ENCODE results near the gene NEU4. TPM values are rescaled to one million over a fixed set of nuclear protein-coding genes. Genes with fewer than 3 reads are reported as not detected.

The NEU4 gene
- total and polyA plus RNA-seq, 8 donors, result 0.17 to 0.55 (median 0.30) TPM; not detected in 1

DNA sequence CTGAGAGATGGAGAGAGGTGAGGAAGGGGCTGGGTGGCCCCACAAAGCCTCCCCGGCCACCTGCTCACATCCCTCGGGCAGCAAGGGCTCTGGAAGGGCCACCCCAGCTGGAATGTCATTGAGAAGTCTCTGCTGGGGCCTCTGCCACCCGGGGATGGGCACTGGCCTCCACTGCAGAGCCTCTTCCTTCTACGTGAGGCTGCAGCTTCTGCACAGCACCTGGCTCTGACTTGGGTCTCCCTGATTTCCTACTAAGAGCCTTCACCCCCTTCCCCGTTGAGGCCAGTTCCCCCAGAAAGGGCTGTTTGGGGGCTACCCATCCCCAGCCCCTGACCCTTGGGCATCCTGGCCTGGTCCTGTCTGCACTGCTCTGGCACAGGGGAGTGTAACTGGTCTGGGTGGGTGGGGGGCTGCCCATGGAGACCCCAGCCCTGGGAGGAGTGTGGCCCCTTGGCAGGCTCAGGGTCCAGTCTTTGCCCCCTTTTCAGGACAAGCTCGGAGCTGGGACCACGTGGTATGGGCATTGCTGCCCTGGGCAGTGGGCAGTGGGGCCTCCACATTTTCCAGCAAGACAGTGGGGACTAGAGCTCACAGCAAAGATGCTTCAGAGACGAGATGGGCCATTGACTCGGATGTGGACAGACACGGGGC, 44.1 kb downstream of the NEU4 start:
- no peaks in the 10 kb centered on the region for H3K4me1 ChIP-seq
- DNase-seq, result no peak
- no peak overlapping the region for H3K4me3 ChIP-seq
- no peaks in the 10 kb centered on the region for H3K9me3 ChIP-seq
- H3K27ac ChIP-seq, result no peak overlapping the region
- no peaks in the 10 kb centered on the region for H3K36me3 ChIP-seq
- intact Hi-C loops (cut with DNase I), result no loop called here
- no peak for ATAC-seq
- TF ChIP-seq, protein P1, sequence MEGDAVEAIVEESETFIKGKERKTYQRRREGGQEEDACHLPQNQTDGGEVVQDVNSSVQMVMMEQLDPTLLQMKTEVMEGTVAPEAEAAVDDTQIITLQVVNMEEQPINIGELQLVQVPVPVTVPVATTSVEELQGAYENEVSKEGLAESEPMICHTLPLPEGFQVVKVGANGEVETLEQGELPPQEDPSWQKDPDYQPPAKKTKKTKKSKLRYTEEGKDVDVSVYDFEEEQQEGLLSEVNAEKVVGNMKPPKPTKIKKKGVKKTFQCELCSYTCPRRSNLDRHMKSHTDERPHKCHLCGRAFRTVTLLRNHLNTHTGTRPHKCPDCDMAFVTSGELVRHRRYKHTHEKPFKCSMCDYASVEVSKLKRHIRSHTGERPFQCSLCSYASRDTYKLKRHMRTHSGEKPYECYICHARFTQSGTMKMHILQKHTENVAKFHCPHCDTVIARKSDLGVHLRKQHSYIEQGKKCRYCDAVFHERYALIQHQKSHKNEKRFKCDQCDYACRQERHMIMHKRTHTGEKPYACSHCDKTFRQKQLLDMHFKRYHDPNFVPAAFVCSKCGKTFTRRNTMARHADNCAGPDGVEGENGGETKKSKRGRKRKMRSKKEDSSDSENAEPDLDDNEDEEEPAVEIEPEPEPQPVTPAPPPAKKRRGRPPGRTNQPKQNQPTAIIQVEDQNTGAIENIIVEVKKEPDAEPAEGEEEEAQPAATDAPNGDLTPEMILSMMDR (IDR thresholded peaks at IDR 0.05), result no peak
- peaks cover 0 to 15% of the 10 kb centered on the region in 2 donors for H3K27me3 ChIP-seq

DNA sequence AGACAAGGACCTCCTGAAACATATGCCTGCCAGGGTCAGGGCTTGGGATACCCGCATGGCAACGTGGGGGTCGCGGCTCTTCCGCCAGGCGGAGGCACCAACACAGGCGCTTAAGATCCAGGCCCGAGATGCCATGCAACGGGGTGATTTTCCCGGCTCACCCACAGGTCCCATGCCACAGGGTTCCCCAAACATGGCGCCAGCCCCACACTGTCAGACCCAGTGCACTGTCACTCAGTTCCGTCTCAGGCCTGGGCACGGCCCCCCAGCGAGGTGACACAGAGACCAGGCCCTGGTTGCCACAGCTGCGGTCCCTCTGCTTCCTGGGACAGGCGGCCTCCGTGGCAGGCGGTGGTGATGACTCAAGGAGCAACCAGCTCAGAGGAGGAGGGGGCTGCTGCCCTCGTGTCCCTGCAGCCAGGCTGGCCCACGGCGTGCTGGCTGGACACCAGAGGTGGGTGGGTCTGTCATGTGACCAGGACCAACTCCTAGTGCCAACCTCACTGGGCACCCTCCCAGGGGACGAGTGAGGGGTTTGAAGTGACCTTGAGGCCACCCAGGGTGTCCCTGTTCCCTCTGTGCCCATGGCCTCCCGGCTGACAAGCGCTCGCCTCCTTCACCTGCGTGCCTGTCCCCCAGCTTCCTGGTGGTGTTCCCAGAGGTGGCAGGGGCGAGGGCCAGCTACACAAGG, 44.8 kb downstream of the NEU4 start:
- Histone ChIP-seq H3K36me3 (no peaks in the 10 kb centered on the region), H3K27ac (no peak overlapping the region), H3K9me3 (no peaks in the 10 kb centered on the region), H3K4me1 (peaks cover 0 to under 1% of the 10 kb centered on the region in 2 donors), H3K4me3 (no peak overlapping the region), H3K27me3 (peaks cover 0 to 21% of the 10 kb centered on the region in 2 donors)
- ATAC-seq, result no peak
- TF ChIP-seq, protein P1 (IDR thresholded peaks at IDR 0.05), result no peak
- intact Hi-C loops (cut with DNase I), result no loop called here
- no peak for DNase-seq

DNA sequence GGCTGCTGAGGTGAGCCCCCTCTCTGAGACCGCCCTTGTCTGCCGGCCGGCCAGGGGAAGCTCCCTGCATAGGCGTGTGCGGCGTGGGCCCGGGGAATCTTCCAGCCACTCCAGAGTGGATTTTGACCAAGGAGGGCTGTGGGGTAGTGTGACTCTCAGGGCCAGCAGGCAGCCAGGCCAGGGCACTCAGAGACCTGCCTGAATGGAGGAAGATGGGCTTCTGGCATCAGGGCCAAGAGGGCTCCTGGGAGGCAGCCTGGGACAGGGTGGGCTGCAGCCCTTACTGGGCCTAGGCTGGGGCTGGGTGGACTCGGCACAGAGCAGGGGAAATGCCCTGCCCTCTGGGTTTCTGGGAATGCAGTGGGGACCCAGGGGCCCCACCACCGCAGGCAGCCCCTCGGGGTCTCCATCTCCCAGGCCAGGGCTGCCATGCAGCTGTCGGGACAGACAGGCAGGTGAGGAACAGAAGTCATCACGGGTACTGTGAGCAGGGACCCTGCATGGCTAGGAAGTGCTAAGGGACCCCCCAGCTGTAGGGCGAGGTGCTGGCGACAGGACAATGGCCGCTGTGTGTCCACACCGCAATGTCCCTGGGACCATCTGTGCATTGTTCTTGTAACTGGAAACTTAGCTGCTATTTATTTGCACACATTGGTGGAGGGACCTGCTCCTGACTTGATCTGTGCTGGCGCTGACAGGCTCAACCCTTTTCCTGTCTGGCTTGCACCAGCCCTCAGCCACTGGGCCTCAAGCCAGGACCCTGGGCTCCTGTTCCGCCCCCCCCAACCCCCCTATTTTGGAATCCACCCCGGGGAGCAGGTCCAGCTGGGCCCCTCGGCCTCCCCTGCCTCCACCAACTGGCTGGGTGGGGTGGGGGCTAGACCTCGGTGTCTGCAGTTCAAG, 45.6 kb downstream of the NEU4 start:
- DNase-seq, result peak in 1 of 4 donors; percentile 46
- Histone ChIP-seq H3K9me3 (no peaks in the 10 kb centered on the region), H3K27me3 (peaks cover 0 to 29% of the 10 kb centered on the region in 2 donors), H3K36me3 (no peaks in the 10 kb centered on the region), H3K4me3 (no peak overlapping the region), H3K27ac (no peak overlapping the region), H3K4me1 (peaks cover 5 to 9% of the 10 kb centered on the region in 2 donors)
- no peak for ATAC-seq
- intact Hi-C loops (cut with DNase I), result no loop called here
- TF ChIP-seq, protein P1 (IDR thresholded peaks at IDR 0.05), result no peak

DNA sequence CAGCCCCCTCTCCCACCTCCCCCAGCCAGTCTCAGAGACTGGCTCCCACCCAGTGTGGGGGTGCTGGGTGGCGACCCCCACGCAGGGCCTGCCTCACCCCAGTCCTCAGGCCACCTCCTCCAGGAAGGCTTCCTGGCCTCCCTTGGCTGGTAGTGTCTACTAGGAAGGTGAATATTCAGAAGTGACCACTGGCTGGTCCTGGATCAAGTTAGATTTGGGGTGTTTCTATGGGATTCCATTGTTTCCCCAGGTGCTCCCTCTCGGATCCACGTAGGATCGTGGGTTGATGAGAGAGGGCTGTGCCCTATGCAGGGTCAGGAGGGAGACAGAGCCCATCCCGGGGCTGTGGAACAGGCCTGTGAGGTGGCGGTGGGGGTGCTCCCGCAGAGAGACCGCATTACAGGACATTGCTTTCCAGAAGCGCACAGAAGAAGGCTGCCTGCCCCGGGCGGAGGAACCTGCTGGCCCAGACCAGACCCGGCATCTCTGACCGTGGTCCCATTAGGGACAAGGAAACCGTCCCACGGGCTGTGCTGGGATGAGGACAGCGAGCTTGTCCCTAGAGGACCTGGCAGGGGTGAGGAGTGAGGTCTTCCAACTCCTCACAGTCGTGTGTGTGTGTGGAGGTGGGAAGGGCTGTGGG, 46.4 kb downstream of the NEU4 start:
- no peaks in the 10 kb centered on the region for H3K36me3 ChIP-seq
- no peaks in the 10 kb centered on the region for H3K9me3 ChIP-seq
- H3K27me3 ChIP-seq, result peaks cover 0 to 34% of the 10 kb centered on the region in 2 donors
- H3K4me3 ChIP-seq, result no peak overlapping the region
- TF ChIP-seq, protein P1 (IDR thresholded peaks at IDR 0.05), result no peak
- no peak for ATAC-seq
- H3K4me1 ChIP-seq, result peaks cover 5 to 15% of the 10 kb centered on the region in 2 donors
- H3K27ac ChIP-seq, result no peak overlapping the region
- DNase-seq, result peak in 1 of 4 donors; percentile 58
- intact Hi-C loops (cut with DNase I), result no loop called here

All from left lung (tissue), 10 donors.